SU-DHL-6 (cell line): ENCODE data around the gene OCSTAMP.

Experiments used
- CTCF ChIP-seq: fragments of 200-600 bp; sonication (generic); IDR thresholded peaks from one replicate; pipeline ENCODE4 v1.5.1; 2017; ENCODE audit warnings: antibody characterized with exemption, mild to moderate bottlenecking, low read length, moderate library complexity; ENCODE audit not compliant: insufficient read depth, poor library complexity, severe bottlenecking
- EZH2phosphoT487 ChIP-seq: fragments of 200-600 bp; sonication (generic), shearing (Covaris generic); conservative IDR thresholded peaks from 2 replicates; pipeline ENCODE4 v1.6.1; 2018; ENCODE audit warnings: mild to moderate bottlenecking, antibody characterized with exemption, low read length, moderate library complexity, mixed read lengths

- TF ChIP-seq CTCF (no peak), EZH2phosphoT487 (no peak)
Observed at GRCh38 chr20:46546298-46546697, 4.2 kb downstream of the OCSTAMP start.
